HCT116 (cell line): Measurements from ENCODE around the gene TSPOAP1. TPM values are rescaled to one million over a fixed set of nuclear protein-coding genes. Genes with fewer than 3 reads are reported as not detected.

Experiments
- ATAC-seq: fragments of 200-7000 bp; cut with Tn5 transposase; 2 replicates; pipeline ENCODE4 v1.9.1; 2020; ENCODE audit warnings: mild to moderate bottlenecking, moderate library complexity
- BruUV-seq: library from RNA; stranded (reverse); fragments of 400-500 nt; replicated peaks from 2 replicates; lab custom pipeline; 2021; lab: Mats Ljungman, UMichigan
- CTCF ChIA-PET: fragments of 300-600 bp; sonication (Branson Sonifier 250); formaldehyde crosslinking; loops from one replicate; lab custom pipeline; 2021; ENCODE audit warnings: antibody characterized with exemption; lab: Charles Lee
- POLR2A ChIA-PET: fragments of 300-600, 350-600 bp; sonication (Branson Sonifier 250); formaldehyde crosslinking; loops from one replicate; lab custom pipeline; 2021; ENCODE audit warnings: antibody characterized with exemption; lab: Charles Lee
- RAD21 ChIA-PET, 2 experiments: fragments of 300-600 bp; sonication (Branson Sonifier 250); formaldehyde crosslinking; loops; one replicate each; lab custom pipeline; 2023; ENCODE audit warnings: low total read pairs in 2 of 2; ENCODE audit not compliant: uncharacterized antibody in 2 of 2, unreplicated experiment in 2 of 2, low non-redundant PET in 1 of 2; lab: Charles Lee
- DNase-seq: peaks from one replicate; pipeline ENCODE4 v3.0.0-alpha.2; 2010; ENCODE audit warnings: low read depth, low spot score
- H2AFZ ChIP-seq: fragments of 200-600 bp; shearing (Covaris generic), sonication (generic); 2 replicates; pipeline ENCODE4 v1.6.1; 2017; ENCODE audit warnings: low read depth, mixed run types, mixed read lengths, antibody characterized with exemption, low read length; ENCODE audit not compliant: poor library complexity, severe bottlenecking
- H3K27ac ChIP-seq: 2 replicates; pipeline ENCODE4 v1.5.1; 2012; ENCODE audit warnings: low read depth, low read length
- H3K27me3 ChIP-seq: fragments of 200-600 bp; sonication (generic); 2 replicates; pipeline ENCODE4 v1.6.1; 2016; ENCODE audit warnings: mixed run types, low read length, mixed read lengths; ENCODE audit not compliant: insufficient read depth
- H3K36me3 ChIP-seq, 2 experiments: fragments of 200-500 bp in 1 of 2; fragments of 200-600 bp in 1 of 2; sonication (Bioruptor generic) in 1 of 2; sonication (generic) in 1 of 2; 2 replicates each; pipeline versions ENCODE4 v1.5.1 to v1.6.1; 2014 to 2016; ENCODE audit warnings: low read length in 2 of 2, inconsistent platforms in 1 of 2, mixed read lengths in 1 of 2, mixed run types in 1 of 2; ENCODE audit not compliant: insufficient read depth in 2 of 2, control insufficient read depth in 1 of 2
- H3K4me1 ChIP-seq, 2 experiments: fragments of 200-600 bp in 1 of 2; sonication (generic) in 1 of 2; 2 replicates each; pipeline versions ENCODE4 v1.5.1 to v1.6.1; 2012 to 2017; ENCODE audit warnings: low read length in 2 of 2, inconsistent platforms in 1 of 2, mild to moderate bottlenecking in 1 of 2, mixed read lengths in 1 of 2, mixed run types in 1 of 2, moderate library complexity in 1 of 2; ENCODE audit not compliant: insufficient read depth in 2 of 2, control insufficient read depth in 1 of 2
- H3K4me2 ChIP-seq: fragments of 200-600 bp; sonication (generic); 2 replicates; pipeline ENCODE4 v1.6.1; 2017; ENCODE audit warnings: mixed run types, low read length, mixed read lengths
- H3K4me3 ChIP-seq, 2 experiments: fragments of 200-600 bp in 1 of 2; sonication (generic) in 1 of 2; replicated peaks in 1 of 2; 2 replicates each; pipeline ENCODE4 v1.5.1; 2011 to 2016; ENCODE audit warnings: low read length in 2 of 2, control low read depth in 1 of 2, low read depth in 1 of 2, mild to moderate bottlenecking in 1 of 2, mixed read lengths in 1 of 2, mixed run types in 1 of 2
- H3K79me2 ChIP-seq: fragments of 200-600 bp; sonication (generic); 2 replicates; pipeline ENCODE4 v1.6.1; 2017; ENCODE audit warnings: mild to moderate bottlenecking, mixed run types, low read length, moderate library complexity, mixed read lengths; ENCODE audit not compliant: insufficient read depth
- H3K9ac ChIP-seq: fragments of 200-600 bp; sonication (generic); 2 replicates; pipeline ENCODE4 v1.6.1; 2016; ENCODE audit warnings: low read length, mixed read lengths
- H3K9me2 ChIP-seq: fragments of 200-600 bp; sonication (generic), shearing (Covaris generic); 2 replicates; pipeline ENCODE4 v1.6.1; 2017; ENCODE audit warnings: mixed run types, mild to moderate bottlenecking, moderate library complexity; ENCODE audit not compliant: insufficient read depth
- H3K9me3 ChIP-seq, 2 experiments: fragments of 200-500 bp in 1 of 2; fragments of 200-600 bp in 1 of 2; sonication (Bioruptor generic) in 1 of 2; sonication (generic) in 1 of 2; 2 replicates each; pipeline ENCODE4 v1.6.1; 2014 to 2017; ENCODE audit warnings: low read length in 2 of 2, mixed read lengths in 2 of 2, inconsistent platforms in 1 of 2, low read depth in 1 of 2, mild to moderate bottlenecking in 1 of 2, mixed run types in 1 of 2, moderate library complexity in 1 of 2; ENCODE audit not compliant: control insufficient read depth in 1 of 2, insufficient read depth in 1 of 2
- H4K20me1 ChIP-seq: fragments of 200-600 bp; sonication (generic), shearing (Covaris generic); 2 replicates; pipeline ENCODE4 v1.6.1; 2017; ENCODE audit warnings: mixed run types, mild to moderate bottlenecking, moderate library complexity; ENCODE audit not compliant: insufficient read depth
- CEBPB ChIP-seq: IDR thresholded peaks from 2 replicates; pipeline ENCODE4 v1.6.1; 2012; ENCODE audit warnings: low read depth
- EGR1 ChIP-seq: IDR thresholded peaks from 2 replicates; pipeline ENCODE4 v1.6.1; 2012; ENCODE audit warnings: low read depth
- EZH2 ChIP-seq: fragments of 200-600 bp; sonication (generic); IDR thresholded peaks from 2 replicates; pipeline ENCODE4 v1.6.1; 2017; ENCODE audit warnings: antibody characterized with exemption, mixed run types
- FOSL1 ChIP-seq: IDR thresholded peaks from 2 replicates; pipeline ENCODE4 v1.6.1; 2012; ENCODE audit warnings: low read depth
- POLR2A ChIP-seq: IDR thresholded peaks from 2 replicates; pipeline ENCODE4 v1.7.0; 2011; ENCODE audit warnings: borderline replicate concordance; ENCODE audit not compliant: insufficient read depth, insufficient read length; ENCODE audit errors: extremely low read depth
- POLR2AphosphoS5 ChIP-seq: IDR thresholded peaks from 2 replicates; pipeline ENCODE4 v1.6.1; 2011; ENCODE audit warnings: mild to moderate bottlenecking, low read depth, low read length, moderate library complexity
- RAD21 ChIP-seq: IDR thresholded peaks from 2 replicates; pipeline ENCODE4 v1.6.1; 2012; ENCODE audit warnings: low read depth, mild to moderate bottlenecking
- SRF ChIP-seq: IDR thresholded peaks from 2 replicates; pipeline ENCODE4 v1.6.1; 2012; ENCODE audit warnings: low read depth
- TCF7L2 ChIP-seq: IDR thresholded peaks from 2 replicates; pipeline ENCODE4 v1.7.0; 2011; ENCODE audit warnings: borderline replicate concordance, inconsistent platforms; ENCODE audit not compliant: insufficient read depth, insufficient read length; ENCODE audit errors: extremely low read depth
- ZFX ChIP-seq: fragments of 450-650 bp; IDR thresholded peaks from 2 replicates; pipeline ENCODE4 v1.6.1; 2017
- ZNF274 ChIP-seq: fragments of 200-500 bp; sonication (Bioruptor generic); IDR thresholded peaks from 2 replicates; pipeline ENCODE4 v1.6.1; 2014; ENCODE audit warnings: mild to moderate bottlenecking, low read depth, low read length, inconsistent platforms
- intact Hi-C: fragments of 100-400 bp; cut with micrococcal nuclease; formaldehyde crosslinking; loops from 2 replicates; pipeline ENCODE4 v1.10.0; 2022
- total RNA-seq: library from RNA; stranded (reverse); gene quantifications from one replicate; pipeline ENCODE4 v1.2.1, GENCODE V29; 2021; ENCODE audit not compliant: unreplicated experiment
- TF ChIP-seq, protein P1 (sequence below): IDR thresholded peaks from 2 replicates; pipeline ENCODE4 v1.6.1; 2012
- TF ChIP-seq, protein P2 (sequence below), 3 experiments: fragments of 200-600 bp in 1 of 3; sonication (generic) in 1 of 3; IDR thresholded peaks in 2 of 3; conservative IDR thresholded peaks in 1 of 3; 2 replicates each; pipeline ENCODE4 v1.5.1; 2012 to 2017; ENCODE audit warnings: low read depth in 2 of 3, low read length in 2 of 3, antibody characterized with exemption in 1 of 3, borderline replicate concordance in 1 of 3, control low read depth in 1 of 3, mild to moderate bottlenecking in 1 of 3, mixed read lengths in 1 of 3, mixed run types in 1 of 3, moderate library complexity in 1 of 3; ENCODE audit not compliant: insufficient read depth in 1 of 3
- TF ChIP-seq, protein P3 (sequence below): IDR thresholded peaks from 2 replicates; pipeline ENCODE4 v1.6.1; 2012

TSPOAP1 gene
- total RNA-seq, 1 experiment from 2014 or later = 0.27 TPM

DNA sequence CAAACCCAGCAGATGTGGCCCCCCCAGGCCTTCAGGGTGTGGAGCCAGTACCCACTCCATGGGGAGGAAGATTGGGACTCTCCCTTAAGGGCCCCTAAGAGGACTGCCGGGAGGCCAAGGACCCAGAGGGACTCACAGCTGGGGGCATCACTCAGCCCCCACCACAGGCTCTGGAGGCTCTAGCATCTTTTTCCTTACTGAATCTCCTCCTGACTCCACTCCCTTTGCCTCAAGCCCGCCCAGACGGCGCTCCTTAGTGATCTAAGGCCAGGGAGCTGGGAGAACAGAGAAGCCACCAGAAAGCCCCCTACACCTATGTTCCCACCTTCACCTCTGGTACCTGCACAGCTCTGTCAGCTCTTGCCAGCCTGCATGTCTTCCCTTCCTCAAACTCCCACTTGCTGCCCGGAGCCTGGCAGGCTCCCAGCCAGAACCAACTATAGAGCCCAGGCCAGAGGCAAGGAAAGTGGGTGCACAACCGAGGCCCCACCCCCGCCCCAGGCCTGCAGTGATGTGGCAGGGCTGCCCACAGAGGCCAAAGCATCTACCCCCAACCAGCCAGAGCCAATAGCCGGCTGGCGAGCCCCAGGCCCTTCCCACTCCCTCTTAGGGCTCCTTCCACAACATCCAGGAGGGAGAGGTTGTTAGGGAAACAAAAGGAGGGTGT is 25.5 kb downstream of the TSPOAP1 start:
- Histone ChIP-seq H3K79me2 (no peaks in the 10 kb centered on the region), H3K9me2 (no peaks in the 10 kb centered on the region), H3K9ac (no peak overlapping the region), H3K36me3 (no peaks in the 10 kb centered on the region), H3K27ac (no peak overlapping the region), H3K27me3 (no peaks in the 10 kb centered on the region), H2AFZ (no peak overlapping the region), H3K9me3 (no peaks in the 10 kb centered on the region), H3K4me2 (no peak overlapping the region), H3K4me1 (peaks cover 0 to 9% of the 10 kb centered on the region in 2 experiments; a peak in 2 of 4 replicates), H3K4me3 (no peak overlapping the region), H4K20me1 (no peaks in the 10 kb centered on the region)
- intact Hi-C loops = no loop called here
- ChIA-PET RAD21 (no interaction called here), CTCF (interaction anchor here (4.8 kb wide), 1 partner anchor 14 kb away, joined by 27 read pairs; no protein-coding TSS in a partner anchor), POLR2A (no interaction called here)
- no peak for DNase-seq
- TF ChIP-seq EZH2 (no peak), POLR2AphosphoS5 (no peak), TCF7L2 (no peak), FOSL1 (no peak), POLR2A (no peak)
- TF ChIP-seq, all 23 proteins: peak for 0
- BruUV-seq = no TSS peak
- ATAC-seq = no peak

DNA sequence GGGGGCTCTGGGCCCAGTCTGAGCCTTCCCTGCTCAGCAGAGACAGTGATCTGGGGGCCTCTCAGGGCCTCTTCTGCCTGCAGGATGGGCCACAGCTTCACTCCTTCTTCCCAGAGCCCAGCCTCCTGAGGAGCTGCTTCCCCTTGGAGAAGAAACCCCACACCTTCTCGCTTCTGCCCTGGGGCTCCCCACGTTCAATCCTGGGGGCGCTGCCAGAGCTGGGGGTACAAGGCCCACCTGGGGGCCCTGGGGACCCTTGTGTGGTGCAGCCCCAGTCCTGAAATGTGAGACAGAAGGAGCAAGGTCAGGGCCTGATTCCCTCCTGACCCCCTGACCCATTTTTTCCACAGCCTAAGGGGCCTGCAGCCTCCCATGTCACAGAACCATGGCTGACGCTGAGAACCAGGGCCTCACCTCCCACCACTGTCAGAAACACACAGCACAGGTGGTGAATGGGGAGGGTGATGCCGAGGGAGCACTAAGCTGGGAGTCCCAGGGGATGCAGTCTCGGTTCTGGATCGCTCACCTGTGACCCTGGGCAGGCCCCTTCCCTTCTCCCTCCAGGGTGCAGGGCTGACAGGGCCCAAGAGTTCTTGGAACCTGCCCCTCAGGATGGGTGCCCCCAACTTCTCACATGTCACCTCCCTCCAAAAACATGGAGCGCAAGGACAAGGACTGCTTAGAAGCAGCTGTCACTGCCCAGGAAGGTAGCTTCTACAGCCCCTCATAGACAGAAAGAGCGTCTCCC is 26.2 kb downstream of the TSPOAP1 start:
- ATAC-seq (no peak), DNase-seq (no peak)
- H3K9me3 ChIP-seq = no peaks in the 10 kb centered on the region
- RAD21 ChIA-PET = no interaction called here
- H3K9ac ChIP-seq = no peak overlapping the region
- no TSS peak for BruUV-seq
- no peak overlapping the region for H3K4me3 ChIP-seq
- intact Hi-C loops = no loop called here
- no peaks in the 10 kb centered on the region for H4K20me1 ChIP-seq
- H3K27me3 ChIP-seq = no peaks in the 10 kb centered on the region
- H3K27ac ChIP-seq = no peak overlapping the region
- CTCF ChIA-PET = interaction anchor here (4.8 kb wide), 1 partner anchor 15 kb away, joined by 27 read pairs; no protein-coding TSS in a partner anchor
- peaks cover 0 to 9% of the 10 kb centered on the region in 2 experiments; a peak in 2 of 4 replicates for H3K4me1 ChIP-seq
- POLR2A ChIA-PET = no interaction called here
- no peak overlapping the region for H2AFZ ChIP-seq
- no peak overlapping the region for H3K4me2 ChIP-seq
- no peaks in the 10 kb centered on the region for H3K36me3 ChIP-seq
- no peaks in the 10 kb centered on the region for H3K9me2 ChIP-seq
- no peaks in the 10 kb centered on the region for H3K79me2 ChIP-seq
- TF ChIP-seq ZNF274 (no peak), EZH2 (no peak), EGR1 (no peak), FOSL1 (no peak), TCF7L2 (no peak), ZFX (no peak), SRF (no peak), CEBPB (no peak), RAD21 (no peak)
- TF ChIP-seq, protein P1, sequence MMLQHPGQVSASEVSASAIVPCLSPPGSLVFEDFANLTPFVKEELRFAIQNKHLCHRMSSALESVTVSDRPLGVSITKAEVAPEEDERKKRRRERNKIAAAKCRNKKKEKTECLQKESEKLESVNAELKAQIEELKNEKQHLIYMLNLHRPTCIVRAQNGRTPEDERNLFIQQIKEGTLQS = no peak
- TF ChIP-seq, protein P2, sequence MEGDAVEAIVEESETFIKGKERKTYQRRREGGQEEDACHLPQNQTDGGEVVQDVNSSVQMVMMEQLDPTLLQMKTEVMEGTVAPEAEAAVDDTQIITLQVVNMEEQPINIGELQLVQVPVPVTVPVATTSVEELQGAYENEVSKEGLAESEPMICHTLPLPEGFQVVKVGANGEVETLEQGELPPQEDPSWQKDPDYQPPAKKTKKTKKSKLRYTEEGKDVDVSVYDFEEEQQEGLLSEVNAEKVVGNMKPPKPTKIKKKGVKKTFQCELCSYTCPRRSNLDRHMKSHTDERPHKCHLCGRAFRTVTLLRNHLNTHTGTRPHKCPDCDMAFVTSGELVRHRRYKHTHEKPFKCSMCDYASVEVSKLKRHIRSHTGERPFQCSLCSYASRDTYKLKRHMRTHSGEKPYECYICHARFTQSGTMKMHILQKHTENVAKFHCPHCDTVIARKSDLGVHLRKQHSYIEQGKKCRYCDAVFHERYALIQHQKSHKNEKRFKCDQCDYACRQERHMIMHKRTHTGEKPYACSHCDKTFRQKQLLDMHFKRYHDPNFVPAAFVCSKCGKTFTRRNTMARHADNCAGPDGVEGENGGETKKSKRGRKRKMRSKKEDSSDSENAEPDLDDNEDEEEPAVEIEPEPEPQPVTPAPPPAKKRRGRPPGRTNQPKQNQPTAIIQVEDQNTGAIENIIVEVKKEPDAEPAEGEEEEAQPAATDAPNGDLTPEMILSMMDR (IDR thresholded peaks at IDR 0.05 in 2 of 3, conservative IDR thresholded peaks at IDR 0.05 in 1 of 3; ENCODE audit: borderline replicate concordance in 1 of 3, insufficient read depth in 1 of 3, low read depth in 2 of 3, low read length in 2 of 3) = no peak
- TF ChIP-seq, protein P3, sequence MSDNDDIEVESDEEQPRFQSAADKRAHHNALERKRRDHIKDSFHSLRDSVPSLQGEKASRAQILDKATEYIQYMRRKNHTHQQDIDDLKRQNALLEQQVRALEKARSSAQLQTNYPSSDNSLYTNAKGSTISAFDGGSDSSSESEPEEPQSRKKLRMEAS = no peak
